Measurements from ENCODE around the gene NTN1.

NTN1 gene

DNA sequence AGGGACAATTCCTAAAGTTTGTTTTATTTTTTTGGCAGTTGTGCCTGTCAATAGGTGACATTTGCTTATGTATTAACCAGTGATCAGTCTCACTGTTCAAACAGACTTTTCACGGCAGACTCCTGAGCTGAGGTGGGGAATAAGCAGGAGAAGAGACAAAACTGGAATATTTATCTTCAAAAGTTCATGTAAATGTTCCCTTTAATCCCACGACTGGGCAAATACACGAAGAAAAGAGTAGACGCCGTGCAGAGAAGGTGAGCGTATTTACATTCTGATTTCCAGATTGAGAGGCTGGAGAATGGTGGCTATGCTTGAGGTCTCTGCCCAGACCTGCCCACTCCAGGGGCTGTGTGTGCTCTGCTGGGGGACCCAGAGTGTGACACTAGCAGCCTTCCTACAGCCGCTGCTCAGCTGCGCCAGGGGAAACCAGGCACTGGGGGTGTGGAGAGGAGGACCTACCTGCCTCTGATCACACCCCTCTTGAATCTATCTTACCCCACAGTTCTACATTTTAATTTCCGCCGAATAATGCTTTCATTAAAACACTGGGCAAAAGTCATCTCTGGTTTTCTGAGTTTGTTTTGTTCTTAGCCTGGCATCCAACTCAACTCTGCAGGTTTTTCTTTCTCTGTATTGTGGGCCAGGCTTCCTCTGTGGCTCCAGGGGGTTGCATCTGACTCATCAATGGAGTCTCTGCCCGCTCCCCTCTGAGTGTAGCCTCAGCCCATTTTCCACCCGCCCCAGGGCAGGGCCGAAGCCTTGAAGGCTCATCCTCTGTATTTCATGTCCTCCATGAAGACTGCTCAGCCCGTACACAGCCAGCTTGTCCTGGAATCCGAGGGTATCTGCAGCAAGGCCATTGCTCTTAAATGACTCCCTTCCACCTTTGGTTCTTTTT, 237.1 kb downstream of the NTN1 start:
- H3K27me3 ChIP-seq, result no peaks in the 10 kb centered on the region
- TF ChIP-seq, protein P1, sequence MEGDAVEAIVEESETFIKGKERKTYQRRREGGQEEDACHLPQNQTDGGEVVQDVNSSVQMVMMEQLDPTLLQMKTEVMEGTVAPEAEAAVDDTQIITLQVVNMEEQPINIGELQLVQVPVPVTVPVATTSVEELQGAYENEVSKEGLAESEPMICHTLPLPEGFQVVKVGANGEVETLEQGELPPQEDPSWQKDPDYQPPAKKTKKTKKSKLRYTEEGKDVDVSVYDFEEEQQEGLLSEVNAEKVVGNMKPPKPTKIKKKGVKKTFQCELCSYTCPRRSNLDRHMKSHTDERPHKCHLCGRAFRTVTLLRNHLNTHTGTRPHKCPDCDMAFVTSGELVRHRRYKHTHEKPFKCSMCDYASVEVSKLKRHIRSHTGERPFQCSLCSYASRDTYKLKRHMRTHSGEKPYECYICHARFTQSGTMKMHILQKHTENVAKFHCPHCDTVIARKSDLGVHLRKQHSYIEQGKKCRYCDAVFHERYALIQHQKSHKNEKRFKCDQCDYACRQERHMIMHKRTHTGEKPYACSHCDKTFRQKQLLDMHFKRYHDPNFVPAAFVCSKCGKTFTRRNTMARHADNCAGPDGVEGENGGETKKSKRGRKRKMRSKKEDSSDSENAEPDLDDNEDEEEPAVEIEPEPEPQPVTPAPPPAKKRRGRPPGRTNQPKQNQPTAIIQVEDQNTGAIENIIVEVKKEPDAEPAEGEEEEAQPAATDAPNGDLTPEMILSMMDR (IDR thresholded peaks at IDR 0.05; ENCODE audit: low read depth, low read length), result no peak
- no peak overlapping the region for H3K4me3 ChIP-seq (ENCODE audit: low read depth, low read length)
- DNase-seq, result no peak
- H3K9me3 ChIP-seq, result no peaks in the 10 kb centered on the region
- H3K4me1 ChIP-seq, result no peaks in the 10 kb centered on the region
- no peaks in the 10 kb centered on the region for H3K36me3 ChIP-seq

DNA sequence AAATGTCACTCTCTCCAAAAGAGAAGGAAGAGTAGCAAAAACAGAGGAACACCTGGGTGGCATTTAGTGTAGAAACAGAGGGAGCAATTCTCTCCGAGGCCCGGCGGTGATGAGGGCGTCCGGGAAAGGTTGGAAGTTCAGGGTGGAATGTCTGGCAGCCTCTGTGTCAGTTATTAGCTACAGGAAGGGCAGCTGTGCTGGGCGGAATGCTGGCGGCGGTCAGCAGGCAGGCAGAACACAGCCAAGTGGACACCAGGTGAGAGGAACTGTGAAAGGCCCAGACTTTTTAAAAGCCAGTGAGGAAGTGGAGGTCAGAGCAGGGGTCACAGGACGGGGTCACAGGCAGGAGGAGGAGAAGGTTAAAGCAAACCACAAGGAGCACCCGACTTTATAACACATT, 238.1 kb downstream of the NTN1 start:
- Histone ChIP-seq H3K4me3 (ENCODE audit: low read depth, low read length) (no peak overlapping the region), H3K36me3 (no peaks in the 10 kb centered on the region), H3K9me3 (no peaks in the 10 kb centered on the region), H3K4me1 (no peaks in the 10 kb centered on the region), H3K27me3 (no peaks in the 10 kb centered on the region)
- no peak for DNase-seq
- TF ChIP-seq, protein P1 (IDR thresholded peaks at IDR 0.05; ENCODE audit: low read depth, low read length), result no peak

DNA sequence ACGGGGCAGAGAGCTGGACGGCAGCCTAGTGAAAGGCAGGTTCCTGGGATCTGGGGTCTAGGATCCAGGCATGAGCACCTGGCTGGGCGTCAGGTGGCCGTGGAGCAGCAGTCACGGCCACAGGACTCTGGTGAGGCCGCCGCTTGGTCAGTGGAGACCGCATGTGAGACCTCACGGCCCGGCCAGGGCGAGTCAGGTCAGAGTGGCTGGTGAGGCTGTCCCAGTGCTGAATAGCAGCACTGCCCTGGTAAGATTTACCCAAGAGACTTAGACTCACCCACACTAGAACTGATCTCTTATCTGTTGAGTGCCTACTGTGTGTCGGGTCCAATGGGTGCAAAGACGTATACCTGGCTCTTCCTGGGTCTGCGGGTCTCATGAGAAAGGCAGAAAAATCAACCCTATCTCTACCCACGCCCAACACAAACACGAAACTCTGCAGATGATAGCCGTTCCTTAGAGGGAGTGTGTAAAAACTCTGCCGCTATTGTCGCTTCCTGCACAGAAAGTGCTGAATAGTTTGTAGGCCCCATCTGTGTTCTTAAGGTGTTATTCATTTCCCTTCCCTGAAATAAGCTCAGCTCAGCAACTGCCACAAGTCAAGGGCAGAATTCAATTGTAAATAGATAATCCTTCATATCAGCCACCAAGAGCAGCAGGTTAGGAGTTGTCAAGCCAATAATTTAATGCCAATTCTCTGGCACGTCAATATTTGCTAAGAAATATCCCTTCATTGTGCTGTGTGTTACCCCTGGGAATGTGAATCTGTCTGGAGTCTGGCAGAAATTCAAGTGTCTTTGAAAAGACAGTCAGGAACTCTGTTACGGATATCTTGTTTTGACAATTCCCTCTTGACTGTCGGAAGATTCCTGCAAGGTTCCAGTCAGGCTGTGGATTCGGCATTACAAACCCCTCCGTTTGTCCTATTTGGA, 240.0 kb downstream of the NTN1 start:
- H3K4me1 ChIP-seq, result no peaks in the 10 kb centered on the region
- TF ChIP-seq, protein P1 (IDR thresholded peaks at IDR 0.05; ENCODE audit: low read depth, low read length), result no peak
- H3K9me3 ChIP-seq, result no peaks in the 10 kb centered on the region
- H3K27me3 ChIP-seq, result no peaks in the 10 kb centered on the region
- no peak overlapping the region for H3K4me3 ChIP-seq (ENCODE audit: low read depth, low read length)
- DNase-seq, result no peak
- no peaks in the 10 kb centered on the region for H3K36me3 ChIP-seq

DNA sequence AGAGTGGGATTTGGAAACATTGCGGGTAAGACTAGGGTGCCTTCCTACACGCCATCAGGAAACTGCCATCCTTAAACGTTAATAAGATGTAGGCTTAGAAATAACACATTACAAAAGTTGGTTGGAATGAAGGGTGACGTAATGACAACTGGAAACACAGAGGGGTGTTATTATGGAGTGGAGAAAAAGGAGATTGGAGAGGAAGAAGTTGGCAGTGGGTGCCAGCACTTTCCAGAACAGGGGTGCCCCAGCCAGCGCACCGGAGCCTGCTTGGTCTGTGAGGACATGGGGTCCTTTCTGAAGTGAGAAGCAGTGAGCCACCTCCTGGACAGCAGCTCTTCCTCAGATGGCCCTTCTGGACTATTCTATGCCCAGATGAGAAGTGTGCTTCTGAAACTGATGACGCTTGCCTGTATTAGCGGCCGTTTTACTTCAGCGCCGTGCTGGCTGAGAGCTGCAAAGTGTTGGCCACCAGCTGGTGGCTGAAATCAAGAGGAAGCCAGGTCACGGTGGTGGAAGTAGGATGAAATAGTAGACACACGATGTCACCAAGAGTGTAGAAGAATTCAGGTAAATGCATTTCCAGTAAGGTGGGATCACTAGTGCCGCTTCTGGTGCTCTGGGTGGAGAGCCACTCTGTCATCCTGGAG, 244.8 kb downstream of the NTN1 start:
- no peak for DNase-seq
- no peaks in the 10 kb centered on the region for H3K4me1 ChIP-seq
- no peaks in the 10 kb centered on the region for H3K9me3 ChIP-seq
- TF ChIP-seq, protein P1 (IDR thresholded peaks at IDR 0.05; ENCODE audit: low read depth, low read length), result no peak
- no peaks in the 10 kb centered on the region for H3K27me3 ChIP-seq
- no peaks in the 10 kb centered on the region for H3K36me3 ChIP-seq
- H3K4me3 ChIP-seq (ENCODE audit: low read depth, low read length), result no peak overlapping the region

DNA sequence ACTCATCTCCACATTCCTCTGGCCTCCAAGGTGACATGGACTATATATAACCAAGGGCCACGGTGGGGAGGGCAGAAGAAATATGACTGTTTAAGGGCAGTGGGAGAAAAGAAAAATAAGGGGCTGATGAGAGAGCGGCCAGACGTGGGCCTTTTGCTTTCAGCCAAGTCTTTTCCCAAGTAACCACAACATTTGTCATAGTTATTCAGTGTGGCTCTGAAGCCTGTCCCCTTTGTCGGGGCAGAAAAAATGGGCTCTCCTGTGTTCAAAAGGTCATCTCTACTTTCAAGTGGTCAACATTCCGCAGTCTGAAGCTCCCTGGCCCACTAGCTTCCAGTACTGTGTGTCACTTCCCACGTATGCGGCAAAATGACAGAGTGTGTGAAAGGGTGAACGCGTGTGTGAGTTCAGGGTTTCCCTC, 245.4 kb downstream of the NTN1 start:
- no peaks in the 10 kb centered on the region for H3K27me3 ChIP-seq
- H3K4me3 ChIP-seq (ENCODE audit: low read depth, low read length), result no peak overlapping the region
- H3K4me1 ChIP-seq, result no peaks in the 10 kb centered on the region
- TF ChIP-seq, protein P1 (IDR thresholded peaks at IDR 0.05; ENCODE audit: low read depth, low read length), result no peak
- H3K9me3 ChIP-seq, result no peaks in the 10 kb centered on the region
- no peak for DNase-seq
- H3K36me3 ChIP-seq, result no peaks in the 10 kb centered on the region

All from BE2C (cell line).